ENCODE measurements around the gene HTATIP2.

The HTATIP2 gene

DNA sequence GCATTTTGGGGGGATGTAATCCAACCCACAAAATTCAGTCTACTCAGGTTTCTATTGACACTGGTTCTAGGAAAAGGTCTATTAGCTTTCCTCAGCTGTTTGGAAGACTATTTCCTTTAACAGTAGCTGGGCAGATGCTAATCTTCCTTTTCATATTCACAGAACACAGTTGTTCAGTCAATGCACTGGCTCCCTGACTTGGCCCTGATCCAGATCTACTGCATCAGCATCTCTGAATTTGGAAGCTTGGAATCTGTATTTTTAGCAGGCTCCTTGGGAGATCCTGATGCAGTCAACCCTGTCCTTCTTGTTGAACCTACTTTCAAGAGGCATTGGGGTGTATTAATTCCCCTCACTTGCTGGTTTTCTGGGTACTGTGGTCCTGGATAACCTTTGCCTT lies 6.3 kb downstream of the HTATIP2 start:
- no peak overlapping the region for H3K27ac ChIP-seq (ENCODE audit: low read length)
- no peaks in the 10 kb centered on the region for H3F3A ChIP-seq (ENCODE audit: insufficient read depth, low read length)
- no peak overlapping the region for H2AFZ ChIP-seq (ENCODE audit: low read length)
- H3K4me3 ChIP-seq (ENCODE audit: low read length): no peak overlapping the region
- no peak for DNase-seq
- no peaks in the 10 kb centered on the region for H3K9me3 ChIP-seq (replicated peaks; ENCODE audit: insufficient read depth, low read length)
- no peaks in the 10 kb centered on the region for H4K20me1 ChIP-seq (ENCODE audit: insufficient read depth, low read length)
- H3K4me2 ChIP-seq (ENCODE audit: low read depth, low read length): no peak overlapping the region
- no peaks in the 10 kb centered on the region for H3K9me2 ChIP-seq (replicated peaks; ENCODE audit: insufficient read depth, low read length)
- TF ChIP-seq, protein P1, sequence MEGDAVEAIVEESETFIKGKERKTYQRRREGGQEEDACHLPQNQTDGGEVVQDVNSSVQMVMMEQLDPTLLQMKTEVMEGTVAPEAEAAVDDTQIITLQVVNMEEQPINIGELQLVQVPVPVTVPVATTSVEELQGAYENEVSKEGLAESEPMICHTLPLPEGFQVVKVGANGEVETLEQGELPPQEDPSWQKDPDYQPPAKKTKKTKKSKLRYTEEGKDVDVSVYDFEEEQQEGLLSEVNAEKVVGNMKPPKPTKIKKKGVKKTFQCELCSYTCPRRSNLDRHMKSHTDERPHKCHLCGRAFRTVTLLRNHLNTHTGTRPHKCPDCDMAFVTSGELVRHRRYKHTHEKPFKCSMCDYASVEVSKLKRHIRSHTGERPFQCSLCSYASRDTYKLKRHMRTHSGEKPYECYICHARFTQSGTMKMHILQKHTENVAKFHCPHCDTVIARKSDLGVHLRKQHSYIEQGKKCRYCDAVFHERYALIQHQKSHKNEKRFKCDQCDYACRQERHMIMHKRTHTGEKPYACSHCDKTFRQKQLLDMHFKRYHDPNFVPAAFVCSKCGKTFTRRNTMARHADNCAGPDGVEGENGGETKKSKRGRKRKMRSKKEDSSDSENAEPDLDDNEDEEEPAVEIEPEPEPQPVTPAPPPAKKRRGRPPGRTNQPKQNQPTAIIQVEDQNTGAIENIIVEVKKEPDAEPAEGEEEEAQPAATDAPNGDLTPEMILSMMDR (IDR thresholded peaks at IDR 0.05; ENCODE audit: low read length): no peak
- no peak for TF ChIP-seq EZH2 (optimal IDR thresholded peaks at IDR 0.05; ENCODE audit: low read depth, low read length)
- no peak for TF ChIP-seq EZH2phosphoT487 (IDR thresholded peaks at IDR 0.05; ENCODE audit: low read length)
- no peaks in the 10 kb centered on the region for H3K79me2 ChIP-seq (ENCODE audit: low read length)
- no peaks in the 10 kb centered on the region for H3K27me3 ChIP-seq (replicated peaks; ENCODE audit: insufficient read depth, low read length)
- H3K4me1 ChIP-seq (ENCODE audit: low read length): no peaks in the 10 kb centered on the region
- no peaks in the 10 kb centered on the region for H3K36me3 ChIP-seq (replicated peaks; ENCODE audit: insufficient read depth, low read length)
- H3K9ac ChIP-seq (ENCODE audit: low read length): no peak overlapping the region

DNA sequence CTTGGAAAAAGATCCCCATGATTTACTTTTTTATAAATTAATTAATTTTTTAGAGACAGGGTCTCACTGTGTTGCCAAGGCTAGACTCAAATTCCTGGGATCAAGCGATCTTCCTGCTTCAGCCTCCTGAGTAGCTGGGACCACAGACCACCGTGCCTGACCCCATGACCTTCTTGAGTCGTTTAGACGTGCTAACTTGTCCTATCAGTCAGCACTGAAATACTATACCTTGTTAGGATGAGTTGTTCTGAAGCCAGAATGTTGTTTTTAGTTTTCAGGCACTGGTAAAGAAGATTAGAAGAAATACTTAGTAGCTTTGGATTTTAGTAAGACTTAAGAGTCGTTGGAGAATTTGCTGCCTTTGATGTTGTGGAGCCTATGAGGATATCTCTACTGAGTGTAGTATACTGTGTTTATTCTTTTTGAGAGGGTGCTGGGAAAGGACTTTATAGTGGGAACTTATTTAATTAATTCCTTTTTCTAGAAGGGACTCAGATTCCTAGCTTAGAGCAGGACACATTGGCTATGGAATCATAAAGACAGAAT lies 8.6 kb downstream of the HTATIP2 start:
- H3K4me1 ChIP-seq (ENCODE audit: low read length): no peaks in the 10 kb centered on the region
- H4K20me1 ChIP-seq (ENCODE audit: insufficient read depth, low read length): no peaks in the 10 kb centered on the region
- H2AFZ ChIP-seq (ENCODE audit: low read length): no peak overlapping the region
- no peak overlapping the region for H3K27ac ChIP-seq (ENCODE audit: low read length)
- H3K27me3 ChIP-seq (replicated peaks; ENCODE audit: insufficient read depth, low read length): no peaks in the 10 kb centered on the region
- no peak overlapping the region for H3K4me3 ChIP-seq (ENCODE audit: low read length)
- TF ChIP-seq EZH2 (optimal IDR thresholded peaks at IDR 0.05; ENCODE audit: low read depth, low read length) (no peak), EZH2phosphoT487 (IDR thresholded peaks at IDR 0.05; ENCODE audit: low read length) (no peak)
- TF ChIP-seq, protein P1 (IDR thresholded peaks at IDR 0.05; ENCODE audit: low read length): no peak
- H3K79me2 ChIP-seq (ENCODE audit: low read length): no peaks in the 10 kb centered on the region
- H3K9me3 ChIP-seq (replicated peaks; ENCODE audit: insufficient read depth, low read length): no peaks in the 10 kb centered on the region
- no peak overlapping the region for H3K9ac ChIP-seq (ENCODE audit: low read length)
- DNase-seq: no peak
- H3K4me2 ChIP-seq (ENCODE audit: low read depth, low read length): no peak overlapping the region
- H3F3A ChIP-seq (ENCODE audit: insufficient read depth, low read length): no peaks in the 10 kb centered on the region
- H3K9me2 ChIP-seq (replicated peaks; ENCODE audit: insufficient read depth, low read length): no peaks in the 10 kb centered on the region
- H3K36me3 ChIP-seq (replicated peaks; ENCODE audit: insufficient read depth, low read length): no peaks in the 10 kb centered on the region

DNA sequence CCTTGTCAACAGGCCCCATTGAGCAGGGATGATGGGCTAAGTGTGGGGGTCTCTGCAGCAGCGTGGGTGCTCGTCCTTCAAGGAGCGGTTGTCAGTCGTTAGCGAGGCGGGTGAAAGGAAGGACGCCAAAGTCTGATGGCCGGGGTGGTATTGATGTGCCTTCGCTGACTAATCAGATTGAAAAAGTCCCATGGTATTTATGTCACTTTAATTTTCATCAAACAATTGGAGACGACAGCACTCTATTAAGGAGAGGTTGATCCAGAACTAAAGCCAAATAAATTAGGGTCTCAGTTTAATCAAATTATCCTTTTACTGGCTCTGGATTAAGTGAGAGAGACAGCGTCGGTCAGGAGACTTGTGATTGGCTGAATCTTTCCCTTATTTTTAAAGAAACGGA lies 9.6 kb downstream of the HTATIP2 start:
- Histone ChIP-seq H3K9me3 (replicated peaks; ENCODE audit: insufficient read depth, low read length) (no peaks in the 10 kb centered on the region), H3K27me3 (replicated peaks; ENCODE audit: insufficient read depth, low read length) (no peaks in the 10 kb centered on the region), H3K4me2 (ENCODE audit: low read depth, low read length) (no peak overlapping the region), H3K9ac (ENCODE audit: low read length) (no peak overlapping the region), H3K79me2 (ENCODE audit: low read length) (no peaks in the 10 kb centered on the region), H3K36me3 (replicated peaks; ENCODE audit: insufficient read depth, low read length) (no peaks in the 10 kb centered on the region), H3K4me3 (ENCODE audit: low read length) (no peak overlapping the region), H3K27ac (ENCODE audit: low read length) (no peak overlapping the region), H4K20me1 (ENCODE audit: insufficient read depth, low read length) (no peaks in the 10 kb centered on the region), H3F3A (ENCODE audit: insufficient read depth, low read length) (no peaks in the 10 kb centered on the region), H2AFZ (ENCODE audit: low read length) (no peak overlapping the region), H3K9me2 (replicated peaks; ENCODE audit: insufficient read depth, low read length) (no peaks in the 10 kb centered on the region), H3K4me1 (ENCODE audit: low read length) (no peaks in the 10 kb centered on the region)
- TF ChIP-seq EZH2 (optimal IDR thresholded peaks at IDR 0.05; ENCODE audit: low read depth, low read length) (no peak), EZH2phosphoT487 (IDR thresholded peaks at IDR 0.05; ENCODE audit: low read length) (no peak)
- TF ChIP-seq, protein P1 (IDR thresholded peaks at IDR 0.05; ENCODE audit: low read length): no peak
- no peak for DNase-seq

Data from MM.1S (cell line).